GM19238 (cell line): ENCODE results near the gene NDUFS6.

Experiments
- DNase-seq: peaks from one replicate; pipeline ENCODE4 v3.0.0; 2011; ENCODE audit warnings: low spot score; ENCODE audit not compliant: insufficient read length

Gene NDUFS6

DNA sequence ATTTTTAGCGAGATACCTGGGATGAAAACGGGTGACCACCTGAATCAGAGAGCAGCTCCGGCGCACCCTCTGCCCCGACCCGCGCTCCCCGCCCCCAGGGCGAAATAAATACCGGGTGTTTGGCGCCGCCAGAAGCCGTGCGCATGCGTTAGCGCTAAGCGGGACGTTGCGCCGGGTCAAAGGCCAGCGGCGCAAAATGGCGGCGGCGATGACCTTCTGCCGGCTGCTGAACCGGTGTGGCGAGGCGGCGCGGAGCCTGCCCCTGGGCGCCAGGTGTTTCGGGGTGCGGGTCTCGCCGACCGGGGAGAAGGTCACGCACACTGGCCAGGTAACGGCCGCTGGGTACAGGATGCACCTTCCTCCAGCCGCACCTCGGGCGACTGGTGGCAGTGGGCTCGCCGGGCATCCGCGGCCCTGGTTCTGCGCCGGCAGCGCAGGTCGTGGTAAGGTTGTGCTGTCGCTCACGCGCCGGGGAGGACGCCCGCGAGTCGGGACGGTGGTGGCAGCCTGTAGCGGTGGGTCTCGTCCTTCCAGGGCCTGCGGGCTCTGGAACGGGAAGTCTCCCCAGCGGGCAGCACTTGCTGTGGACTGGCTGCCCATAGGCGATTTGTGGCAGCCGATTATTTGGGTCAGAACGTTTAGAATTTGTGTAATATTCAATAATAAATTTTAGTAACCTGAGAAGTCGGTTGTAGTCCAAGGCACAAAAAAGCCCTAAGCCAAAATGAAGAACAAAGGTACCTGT lies at the start of gene NDUFS6:
NDUFS6 (plus strand) TSS at position 186 of the 745 bp plus-strand sequence; CDS start at position 197, 11 bp downstream.
- DNase-seq, result peak; percentile 77

DNA sequence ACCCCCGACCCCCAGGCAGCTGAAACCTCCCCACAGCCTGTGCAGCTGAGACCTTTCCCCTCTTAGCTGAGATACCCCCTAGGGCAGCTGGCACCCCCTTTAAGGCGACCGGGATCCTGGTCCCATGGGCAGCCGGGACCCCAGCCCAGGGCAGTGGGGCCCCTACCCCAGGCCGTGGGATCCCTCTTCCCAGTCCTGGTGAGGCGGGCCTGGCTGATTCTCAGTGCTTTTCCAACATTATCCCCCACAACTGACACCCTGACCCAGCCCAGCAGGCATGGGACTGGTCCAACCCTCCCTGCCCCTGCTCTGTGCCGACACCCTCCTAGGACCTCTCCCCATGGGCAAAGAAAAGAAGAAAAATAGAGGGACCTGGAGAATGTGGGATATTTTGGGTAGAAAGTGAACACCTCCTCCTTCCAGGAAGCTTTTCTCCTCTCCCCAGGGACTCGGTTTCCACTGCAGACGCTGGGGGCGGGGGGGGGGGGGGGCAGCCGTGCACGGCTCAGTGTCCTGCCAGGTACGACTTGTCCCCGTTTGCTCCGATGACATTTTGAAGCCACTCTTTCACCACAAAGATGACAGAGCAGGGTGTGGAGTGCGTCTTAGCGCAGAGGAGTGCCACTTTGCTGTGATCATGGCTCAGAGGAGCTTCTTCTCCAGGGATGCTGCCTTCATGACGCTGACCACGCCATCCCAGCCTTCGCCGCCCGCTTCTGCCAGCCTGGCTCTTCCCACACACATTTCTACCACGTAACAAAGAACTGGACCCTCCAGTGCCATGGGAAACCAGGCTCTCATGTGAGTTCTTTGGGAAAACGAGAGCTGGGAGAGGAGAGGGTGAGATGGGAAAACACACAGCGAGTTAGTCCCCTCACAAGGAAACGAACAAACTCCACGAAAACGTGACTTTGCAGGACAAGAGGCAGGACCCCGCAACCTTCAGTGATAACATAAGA lies 49.1 kb upstream of the NDUFS6 start:
- no peak for DNase-seq

DNA sequence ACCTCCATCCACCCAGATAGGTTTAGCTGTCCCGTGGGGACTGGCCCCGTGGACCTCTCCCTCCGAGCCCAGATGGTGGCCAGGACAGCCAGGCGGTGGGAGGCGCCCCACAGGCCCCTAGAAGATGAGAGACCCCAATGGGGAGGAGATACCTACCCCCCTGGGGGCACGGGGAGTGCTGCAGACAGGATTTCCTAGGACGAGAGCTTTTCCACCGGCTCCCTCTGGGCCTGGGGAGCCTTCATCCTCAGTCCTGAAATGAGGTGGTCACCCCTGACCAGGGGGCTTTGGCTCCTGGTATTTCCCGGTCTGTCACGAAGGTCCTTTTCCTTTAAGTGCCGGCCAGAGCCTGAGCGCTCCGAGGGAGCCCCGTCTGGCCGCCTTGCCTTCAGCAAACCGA lies 48.3 kb upstream of the NDUFS6 start:
- DNase-seq, result no peak

DNA sequence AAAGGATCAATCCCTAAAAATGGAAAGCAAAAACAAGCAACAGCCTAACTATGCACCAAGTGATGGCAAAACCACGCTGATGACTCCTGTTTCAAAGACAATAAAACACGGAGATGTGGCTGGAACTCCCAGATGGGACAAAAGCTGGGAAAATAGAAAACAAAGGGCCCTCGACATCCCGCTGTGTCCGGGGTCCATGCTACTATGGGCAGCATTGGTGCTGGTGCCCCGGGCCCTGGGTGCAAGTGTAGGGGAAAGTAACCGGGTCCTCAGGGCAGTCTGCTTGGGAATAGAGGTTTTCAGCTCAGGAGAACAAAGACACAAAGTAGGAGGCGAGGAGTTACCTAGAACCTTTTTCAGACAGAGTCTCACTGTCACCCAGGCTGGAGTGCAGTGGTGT lies 47.7 kb upstream of the NDUFS6 start:
- no peak for DNase-seq

DNA sequence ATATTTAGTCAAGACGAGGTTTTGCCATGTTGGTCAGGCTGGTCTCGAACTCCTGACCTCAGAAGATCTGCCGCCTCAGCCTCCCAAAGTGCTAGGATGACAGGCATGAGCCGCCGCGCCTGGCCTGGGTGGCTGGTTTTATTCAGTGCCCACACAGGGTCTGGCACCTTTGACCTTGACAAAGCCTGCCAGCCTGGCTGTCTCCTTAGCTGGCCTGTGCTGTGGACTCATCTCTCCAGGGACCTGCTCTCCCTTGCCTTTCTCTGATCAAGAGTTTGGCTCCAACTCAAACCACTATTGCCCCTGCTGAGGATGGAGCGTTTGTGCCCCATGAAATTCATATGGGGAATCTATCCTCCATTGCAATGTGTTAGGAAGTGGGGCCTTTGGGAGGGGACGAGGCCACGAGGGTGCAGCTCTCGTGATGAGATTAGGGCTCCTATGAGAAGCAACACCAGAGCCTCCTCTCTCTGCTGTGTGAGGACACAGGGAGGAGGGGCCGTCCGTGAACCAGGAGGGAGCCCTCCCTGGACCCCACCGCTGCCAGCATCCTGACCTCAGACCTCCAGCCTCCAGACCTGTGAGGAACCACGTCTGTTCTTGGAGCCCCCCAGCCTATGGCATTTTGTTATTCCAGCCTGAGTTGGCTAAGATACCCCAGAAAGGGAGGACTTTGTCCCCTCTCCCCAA lies 46.5 kb upstream of the NDUFS6 start:
- no peak for DNase-seq

DNA sequence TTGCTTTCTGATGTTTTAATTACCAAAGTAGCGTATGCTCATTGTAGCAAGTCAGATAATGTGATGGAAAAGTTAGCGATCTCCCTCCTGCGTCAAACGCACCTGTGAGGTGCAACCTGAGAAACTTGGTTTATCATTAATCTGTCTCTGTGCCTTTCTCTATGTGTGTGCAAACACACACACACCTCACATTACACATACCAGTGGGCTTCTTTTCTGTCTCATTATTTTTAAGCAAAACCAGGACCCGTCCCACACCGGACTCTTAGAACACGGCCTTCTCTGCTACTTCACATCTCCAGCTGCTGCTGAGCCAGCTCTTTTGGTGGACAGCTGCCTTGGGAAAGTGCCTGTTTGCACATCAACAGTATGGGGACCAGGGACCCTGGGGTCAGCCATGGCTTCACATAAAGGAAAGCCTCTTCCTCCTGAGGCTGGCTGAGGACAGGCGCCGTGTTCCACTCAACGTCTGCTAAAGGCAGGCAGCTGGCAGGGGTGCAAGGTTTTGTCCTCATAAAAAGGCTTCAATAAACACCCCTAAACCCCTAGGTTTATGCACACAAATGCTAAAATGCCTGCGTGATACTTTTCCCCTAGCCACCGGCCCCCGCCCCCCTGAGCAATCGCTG lies 45.8 kb upstream of the NDUFS6 start:
- DNase-seq, result no peak

DNA sequence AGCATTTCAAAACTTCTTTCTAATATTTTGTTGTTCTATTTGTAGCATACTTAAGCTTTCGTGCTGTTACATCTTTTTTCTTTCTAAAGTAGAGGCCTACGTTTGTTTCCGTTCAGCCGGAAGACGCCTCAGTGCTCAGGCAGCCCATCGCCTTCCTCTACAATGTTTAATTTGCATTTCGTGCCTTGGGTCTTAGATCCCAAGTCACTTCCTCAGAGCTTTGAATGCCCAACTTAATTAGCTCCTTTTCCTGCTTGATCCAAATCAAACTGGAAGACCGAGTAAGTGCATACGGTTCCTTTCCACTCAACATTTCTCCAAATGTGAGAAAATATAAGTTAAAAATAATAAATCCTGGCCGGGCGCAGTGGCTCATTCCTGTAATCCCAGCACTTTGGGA lies 44.7 kb upstream of the NDUFS6 start:
- no peak for DNase-seq

DNA sequence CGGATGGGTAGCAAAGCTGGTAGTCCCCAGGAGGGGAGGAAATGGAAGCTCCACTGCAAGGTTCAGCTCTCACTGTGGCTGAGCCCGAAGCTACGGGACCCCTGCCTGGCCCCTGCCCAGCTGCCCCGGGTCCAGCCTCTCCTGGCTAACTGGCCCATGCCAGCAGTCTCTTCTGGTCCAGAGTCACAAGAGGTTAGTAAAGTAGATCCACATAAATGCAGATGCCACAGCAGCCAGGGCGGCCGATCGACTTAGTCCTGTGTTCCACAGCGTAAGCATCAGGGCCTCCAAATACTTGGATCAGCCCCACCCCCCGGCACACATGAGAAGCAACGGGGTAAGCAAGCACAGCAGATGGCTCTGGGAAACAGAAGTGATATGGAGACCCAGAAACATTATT lies 43.7 kb upstream of the NDUFS6 start:
- DNase-seq, result no peak

DNA sequence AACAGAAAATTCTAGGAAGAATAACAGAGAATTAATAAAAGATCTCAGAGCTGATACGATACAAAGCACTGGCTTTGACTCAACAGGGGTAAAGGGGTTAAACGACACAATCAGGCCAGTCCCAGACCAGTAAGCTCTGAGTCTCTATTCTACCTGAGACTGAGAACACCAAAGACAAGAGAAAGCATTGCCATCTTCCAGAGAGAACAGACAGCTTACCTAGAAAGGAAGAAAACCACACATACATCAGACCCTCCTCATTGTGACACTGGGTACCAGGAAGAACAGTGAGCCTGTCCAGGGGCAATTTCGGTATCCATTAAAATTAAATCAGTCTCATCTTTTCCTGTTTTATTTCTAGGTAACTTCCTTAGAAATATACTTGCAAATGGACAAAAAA lies 42.6 kb upstream of the NDUFS6 start:
- no peak for DNase-seq

DNA sequence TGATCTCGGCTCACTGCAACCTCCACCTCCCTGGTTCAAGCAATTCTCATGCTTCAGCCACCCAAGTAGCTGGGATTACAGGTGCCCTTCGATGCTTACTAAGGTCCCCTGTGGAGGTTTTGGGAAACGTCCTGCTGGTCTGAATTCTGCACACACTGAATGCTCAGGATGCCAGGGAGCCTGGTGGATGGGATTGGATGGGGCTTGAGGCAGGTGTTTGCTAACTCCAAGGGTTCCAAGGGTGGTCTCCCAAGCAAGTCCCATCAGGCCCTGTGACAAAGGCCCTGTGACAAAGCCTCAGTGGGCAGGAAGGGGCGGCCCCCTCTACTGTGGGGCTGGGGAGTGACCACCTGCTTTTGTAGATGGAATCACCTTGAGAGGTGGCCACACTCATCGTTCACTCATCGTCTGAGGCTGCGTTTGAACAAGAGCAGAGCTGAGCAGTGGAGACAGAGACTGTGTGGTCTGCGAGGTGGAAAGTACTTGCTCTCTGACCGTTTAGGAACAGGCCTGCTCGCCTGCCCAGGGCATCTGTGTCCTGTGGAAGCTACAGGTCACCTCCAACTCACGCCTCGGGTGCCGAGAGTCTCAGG lies 41.7 kb upstream of the NDUFS6 start:
- no peak for DNase-seq

DNA sequence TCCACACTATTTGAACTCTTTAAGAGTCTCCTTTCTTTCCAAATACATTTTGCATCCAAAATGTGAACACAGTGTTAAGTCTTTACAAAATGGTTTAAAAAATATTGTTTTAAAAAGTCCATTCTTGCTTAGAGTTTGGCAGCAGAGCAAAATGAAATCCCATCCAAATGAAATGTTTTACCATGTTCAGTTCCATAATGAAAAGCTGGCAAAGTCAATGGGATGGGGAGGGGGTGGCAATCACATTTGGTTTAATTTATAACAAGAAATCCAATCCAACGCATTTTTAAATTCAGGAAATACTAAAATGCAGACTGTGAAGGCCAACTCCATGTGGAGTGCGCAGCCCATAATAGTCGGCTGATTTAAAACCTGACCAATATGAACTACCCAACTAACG lies 41.0 kb upstream of the NDUFS6 start:
- no peak for DNase-seq

DNA sequence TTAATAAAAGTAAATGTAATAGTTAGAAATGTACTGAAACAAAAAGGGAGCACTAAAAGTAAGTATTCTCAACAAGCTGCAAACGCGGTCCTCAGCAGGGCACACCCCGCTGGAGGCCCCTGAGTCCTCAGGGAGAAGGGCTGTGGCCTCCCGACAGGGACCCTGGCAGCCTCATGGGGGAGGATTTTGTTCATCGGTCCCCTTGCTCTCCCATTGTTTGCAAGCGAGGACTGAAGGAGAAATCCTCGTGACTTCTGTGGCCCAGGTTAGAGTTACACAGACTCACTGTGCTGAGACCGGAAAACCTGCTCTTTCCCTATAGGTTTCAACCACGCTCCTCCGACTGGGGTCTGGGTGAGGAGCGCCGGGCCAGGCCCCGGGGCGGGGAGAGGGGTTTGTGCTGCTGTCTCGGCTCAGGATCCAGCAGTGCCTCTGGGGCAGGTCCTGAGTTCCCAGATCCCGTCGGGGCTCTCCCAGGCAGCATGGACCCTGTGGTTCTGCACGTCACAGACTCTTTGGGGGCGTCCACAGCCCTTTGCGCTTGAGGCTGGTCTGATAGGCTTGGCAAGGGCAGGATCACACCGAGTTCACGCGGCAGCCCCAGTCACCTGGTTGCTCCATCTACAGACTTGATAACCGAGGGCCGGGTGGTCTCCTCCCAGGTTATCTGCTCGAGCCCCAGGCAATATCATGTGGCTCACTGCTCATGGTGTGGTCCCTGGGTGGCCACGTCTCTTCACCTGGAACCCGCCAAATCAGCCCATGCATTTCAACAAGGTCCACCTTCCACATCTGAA lies 40.4 kb upstream of the NDUFS6 start:
- DNase-seq, result no peak

DNA sequence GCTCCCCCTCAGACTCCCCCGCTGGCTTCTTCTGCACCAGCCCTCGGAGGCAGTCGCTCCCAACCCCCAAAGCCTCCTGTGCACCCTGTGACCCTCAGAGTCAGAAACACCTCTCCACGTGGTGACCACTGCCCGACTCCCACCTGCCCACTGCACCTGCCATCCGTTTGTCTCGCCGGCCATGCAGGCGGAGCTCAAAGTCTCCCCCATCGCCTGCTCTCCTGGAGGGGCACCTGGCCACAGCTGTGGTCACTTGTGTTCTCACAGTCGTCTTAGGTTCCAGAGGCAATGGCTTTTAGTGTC lies 39.8 kb upstream of the NDUFS6 start:
- DNase-seq, result no peak

DNA sequence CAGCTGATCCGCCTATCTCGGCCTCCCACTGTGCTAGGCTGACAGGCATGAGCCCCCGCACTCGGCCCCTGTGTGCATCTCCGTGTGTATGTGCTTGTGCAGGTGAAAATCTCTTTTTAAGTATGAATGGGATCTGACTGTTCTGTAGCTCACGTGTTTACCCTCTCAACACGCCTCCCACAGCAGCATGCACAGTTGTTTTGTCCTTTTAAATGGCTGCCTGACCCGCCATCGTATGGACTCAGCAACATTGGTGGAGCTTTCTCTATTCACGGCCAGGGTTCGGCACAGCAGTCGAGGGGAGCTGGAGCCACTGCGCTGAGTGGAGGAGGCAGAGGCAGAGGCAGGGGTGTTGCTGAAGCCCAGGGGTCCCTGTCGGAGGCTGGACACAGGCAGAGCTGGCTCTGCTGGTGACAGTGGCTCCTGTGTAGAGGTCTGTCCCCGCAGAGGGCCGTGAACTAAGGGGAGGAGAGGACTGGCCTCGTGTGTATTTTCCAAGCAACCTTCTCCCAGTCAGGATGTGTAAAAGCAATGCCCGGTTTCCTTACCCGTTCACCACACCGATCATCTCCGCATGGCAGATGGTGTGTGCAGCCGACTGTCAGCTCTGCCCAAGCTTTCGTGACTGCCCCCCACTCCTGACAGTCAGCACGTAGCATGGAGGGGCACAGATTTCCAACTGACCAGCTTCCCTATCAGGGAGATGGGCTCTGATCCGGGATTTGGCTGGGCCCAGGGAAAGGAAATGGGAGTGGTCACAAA lies 38.9 kb upstream of the NDUFS6 start:
- no peak for DNase-seq

DNA sequence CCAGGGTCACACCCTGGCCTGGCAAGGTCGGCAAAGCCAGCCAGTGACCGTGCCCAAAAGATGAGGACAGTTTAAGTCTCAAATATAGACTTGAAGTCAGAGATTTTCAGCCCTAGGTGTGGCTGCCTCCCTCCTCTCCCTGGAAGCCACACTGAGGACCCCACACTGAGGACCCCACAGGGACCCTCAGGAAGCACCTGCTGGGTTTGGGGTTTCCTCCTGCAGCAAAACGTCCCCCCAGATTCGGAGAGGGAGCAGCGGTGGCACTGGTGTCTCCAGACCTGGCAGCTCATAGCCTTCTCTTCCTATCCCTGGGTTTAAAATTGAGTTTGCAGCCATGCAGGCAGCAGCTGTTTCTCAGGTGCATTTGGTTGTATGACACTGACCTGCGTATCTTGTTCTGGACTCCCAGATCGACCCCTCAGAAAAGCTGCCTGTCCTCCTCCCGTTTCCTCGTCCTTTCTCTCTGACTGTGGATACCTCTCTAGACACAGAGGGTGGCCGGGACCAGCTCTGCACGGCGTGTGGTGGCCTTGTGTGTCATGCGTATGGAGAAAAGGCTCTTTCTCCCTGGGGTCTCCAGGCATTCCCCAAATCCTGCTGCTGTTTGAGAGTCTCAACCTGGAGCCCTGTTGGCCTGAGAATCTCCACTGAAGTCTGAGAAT lies 38.2 kb upstream of the NDUFS6 start:
- DNase-seq, result no peak

DNA sequence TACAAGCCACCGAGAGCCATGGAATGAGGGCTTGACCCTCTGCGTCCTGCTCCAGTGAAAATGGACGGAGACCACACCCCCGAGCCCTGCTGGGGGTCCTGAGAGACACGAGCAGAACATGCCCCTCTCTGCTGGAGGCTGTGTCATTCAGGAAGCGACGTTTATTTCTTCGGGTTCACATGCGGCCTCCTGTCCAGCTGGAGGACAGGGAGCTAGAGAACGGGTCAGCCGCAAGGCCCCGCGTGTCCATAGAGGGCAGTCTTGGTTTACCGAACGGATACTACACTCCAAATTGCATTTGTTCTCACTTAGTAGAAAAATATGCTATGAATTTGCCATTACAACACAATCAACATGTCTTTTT lies 37.7 kb upstream of the NDUFS6 start:
- peak; percentile 52 for DNase-seq

DNA sequence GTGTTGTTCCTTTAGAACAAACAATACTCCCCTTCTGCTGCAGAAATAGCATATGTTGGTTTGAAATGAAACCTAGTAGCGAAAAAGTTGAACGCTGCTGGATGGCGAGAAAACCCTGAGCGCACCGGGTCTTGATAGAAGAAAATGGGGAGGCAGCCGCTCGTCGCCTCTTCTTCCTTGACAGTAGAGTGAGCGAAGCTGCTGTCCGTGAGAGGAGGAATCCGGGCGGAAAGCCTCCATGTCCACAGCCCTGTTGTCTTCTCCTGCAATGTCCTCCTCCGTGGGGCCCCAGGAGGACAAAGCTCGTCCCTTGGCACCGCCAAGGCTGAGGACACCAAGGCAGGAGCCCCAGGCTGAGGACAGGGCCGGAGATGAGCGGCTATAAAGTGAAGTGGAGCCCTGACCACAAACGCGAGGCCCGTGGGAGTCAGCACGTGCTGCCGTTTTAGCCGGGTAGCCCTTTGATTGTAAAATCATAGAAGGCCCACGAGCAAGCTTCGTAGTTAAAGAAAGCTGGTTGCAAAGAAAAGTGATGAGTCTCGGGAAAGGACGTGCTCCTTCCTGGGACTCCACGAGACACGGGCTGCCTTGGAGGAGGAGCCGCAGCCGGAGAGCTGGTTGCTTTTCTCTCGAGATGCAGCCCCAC lies 37.1 kb upstream of the NDUFS6 start:
- DNase-seq, result no peak

DNA sequence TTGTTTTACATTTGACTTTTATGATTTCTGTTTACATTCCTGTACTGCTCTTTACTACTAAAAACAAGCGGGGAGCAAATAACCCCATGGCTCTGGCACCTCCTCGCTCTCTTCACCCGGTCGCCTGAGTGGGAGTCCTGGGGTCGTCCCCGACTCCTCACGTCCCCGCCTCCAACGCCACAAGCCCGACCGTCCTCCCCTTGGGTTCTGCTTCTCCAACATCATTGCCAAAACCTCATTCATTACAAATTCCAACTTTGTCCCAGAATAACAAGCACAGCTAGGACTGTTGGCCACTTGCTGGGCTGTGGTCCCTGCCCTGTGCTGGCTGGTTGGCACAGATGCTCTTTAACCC lies 36.6 kb upstream of the NDUFS6 start:
- no peak for DNase-seq
